ENCODE measurements around the gene CDKN3.

Gene CDKN3

DNA sequence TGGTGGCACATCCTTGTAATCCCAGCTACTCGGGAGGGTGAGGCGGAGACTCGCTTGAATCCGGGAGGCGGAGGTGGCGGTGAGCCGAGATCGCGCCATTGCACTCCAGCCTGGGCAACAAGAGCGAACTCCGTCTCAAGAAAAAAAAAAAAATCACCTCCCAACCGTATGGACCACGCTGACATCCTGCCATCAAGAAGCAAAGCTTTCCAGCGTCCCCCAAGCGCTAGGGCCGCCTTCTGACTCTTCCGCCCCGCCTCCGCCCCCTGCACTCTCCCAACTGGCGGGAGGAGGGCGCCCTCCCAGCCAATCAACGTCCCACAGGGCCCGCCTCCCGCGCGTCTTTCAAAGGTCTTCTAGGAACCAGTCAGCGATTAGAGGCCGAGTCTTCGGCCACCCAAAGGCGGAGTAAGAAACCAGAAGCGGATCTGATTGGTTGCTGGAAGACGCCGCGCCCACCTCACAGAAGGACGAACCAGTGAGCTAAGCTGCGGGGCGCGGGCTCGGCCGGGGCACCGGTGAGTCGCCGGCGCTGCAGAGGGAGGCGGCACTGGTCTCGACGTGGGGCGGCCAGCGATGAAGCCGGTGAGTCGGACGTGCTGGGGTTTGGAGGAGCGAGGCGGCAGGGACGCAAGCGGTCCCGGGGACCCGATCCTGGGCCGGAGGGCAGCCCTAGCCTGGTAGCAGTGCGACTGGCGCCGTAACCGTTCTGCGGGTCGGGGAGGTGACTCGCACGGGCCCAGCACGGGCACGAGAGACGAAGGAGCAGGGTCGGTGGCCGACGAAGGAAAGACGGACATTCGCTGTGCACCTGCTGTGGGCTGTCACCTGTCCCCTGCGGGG, at the start of gene CDKN3:
Gene CDKN3, plus strand, starts transcription at position 515 of the 843 bp plus-strand sequence. Its CDS starts 62 bp downstream, at position 577.
- peak; percentile 94 for DNase-seq (ENCODE audit: low read depth, low spot score)

- DNase-seq (ENCODE audit: low read depth, low spot score) = no peak
Observed at GRCh38 chr14:54347044-54347443, 49.8 kb upstream of the CDKN3 start.

DNA sequence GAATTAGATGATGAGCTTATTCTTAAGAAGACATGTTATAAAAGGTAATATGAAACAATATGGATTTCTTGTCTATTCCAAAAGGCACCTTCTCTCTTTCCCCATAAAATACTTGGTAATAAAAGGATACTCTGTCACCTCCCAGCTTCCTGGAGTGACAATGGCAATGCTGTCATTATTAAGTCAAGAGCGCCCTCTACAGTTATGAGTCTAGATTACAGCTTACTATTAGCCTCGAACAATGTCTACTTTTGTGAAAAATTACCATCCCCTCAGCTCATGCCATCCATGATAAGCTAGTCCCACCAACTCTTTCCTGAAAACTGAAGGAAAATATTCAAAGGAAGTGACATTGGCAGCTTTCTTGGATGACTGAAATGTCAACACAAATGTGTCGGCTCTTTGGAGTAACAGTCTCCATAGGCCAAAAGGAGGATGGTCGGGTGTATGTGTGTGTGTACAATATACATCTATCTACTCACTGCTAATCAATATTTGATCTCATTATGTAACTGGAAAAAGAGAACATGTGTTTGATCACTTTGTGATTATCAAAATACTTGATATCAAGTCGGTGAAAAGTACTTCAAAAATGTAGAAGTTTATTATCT, 48.7 kb upstream of the CDKN3 start:
- no peak for DNase-seq (ENCODE audit: low read depth, low spot score)

- DNase-seq (ENCODE audit: low read depth, low spot score) = no peak
Observed at GRCh38 chr14:54348923-54349620, 47.7 kb upstream of the CDKN3 start.

DNA sequence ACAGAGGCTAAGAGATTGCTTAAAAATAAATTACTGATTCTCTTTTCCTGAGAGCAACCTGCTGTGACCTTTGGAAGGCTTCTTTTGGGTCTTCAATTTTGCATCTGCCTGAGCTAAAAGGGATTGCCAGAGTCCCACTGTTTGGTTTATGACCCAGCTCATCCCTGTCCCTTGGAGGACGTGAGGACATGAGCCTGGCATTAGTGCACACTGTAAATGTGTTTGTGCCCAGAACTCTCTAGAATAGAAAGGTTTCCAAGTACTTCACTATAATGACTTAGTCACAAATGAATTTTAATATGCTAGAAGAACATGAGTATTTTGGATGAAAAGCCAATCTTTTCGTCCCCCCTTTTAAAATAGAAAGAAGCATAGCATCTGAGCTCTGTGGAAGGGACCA, 47.1 kb upstream of the CDKN3 start:
- no peak for DNase-seq (ENCODE audit: low read depth, low spot score)

- no peak for DNase-seq (ENCODE audit: low read depth, low spot score)
Observed at GRCh38 chr14:54350203-54350602, 46.6 kb upstream of the CDKN3 start.

GRCh38 chr14:54353266-54353665, 43.5 kb upstream of the CDKN3 start:
- no peak for DNase-seq (ENCODE audit: low read depth, low spot score)

DNA sequence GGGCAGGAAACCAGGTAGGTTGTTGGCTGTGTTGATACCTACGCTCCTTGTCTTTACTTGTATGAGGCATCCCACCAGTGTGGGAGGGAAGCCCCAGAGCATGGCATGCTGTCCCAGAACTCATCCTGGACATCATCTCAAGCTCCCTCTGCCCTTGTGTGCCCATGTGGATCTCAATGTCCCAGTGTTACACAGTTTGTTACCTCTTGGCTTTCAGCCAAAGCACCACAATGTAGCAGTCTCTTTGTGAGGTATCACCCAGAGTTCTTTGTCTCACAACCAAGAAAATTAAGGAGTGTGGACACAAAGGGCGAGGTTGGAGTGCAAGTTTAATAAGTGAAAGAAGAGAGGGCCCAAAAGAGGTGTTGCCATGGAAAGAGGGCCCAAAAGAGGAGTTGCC, 43.1 kb upstream of the CDKN3 start:
- DNase-seq (ENCODE audit: low read depth, low spot score) = no peak

DNA sequence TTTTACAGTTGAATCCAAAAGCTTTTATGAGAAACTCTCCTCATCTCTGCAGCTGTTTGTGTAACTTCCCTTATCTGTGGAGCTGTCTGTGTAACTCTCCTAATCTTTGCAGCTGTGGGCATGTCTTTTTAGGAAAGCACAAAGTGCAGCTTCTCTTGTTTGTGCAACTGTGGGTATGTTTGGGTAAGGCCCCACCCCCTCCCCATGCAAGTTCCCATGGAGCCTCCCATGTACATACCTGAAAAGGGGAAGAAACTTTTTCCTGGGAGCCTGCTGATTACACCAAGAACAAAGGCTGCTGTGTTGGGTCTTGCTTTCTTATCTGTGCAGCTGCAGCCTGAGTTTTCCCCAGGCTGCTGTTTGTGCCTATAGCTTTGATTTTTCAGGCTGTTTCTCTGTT, 42.7 kb upstream of the CDKN3 start:
- no peak for DNase-seq (ENCODE audit: low read depth, low spot score)

DNA sequence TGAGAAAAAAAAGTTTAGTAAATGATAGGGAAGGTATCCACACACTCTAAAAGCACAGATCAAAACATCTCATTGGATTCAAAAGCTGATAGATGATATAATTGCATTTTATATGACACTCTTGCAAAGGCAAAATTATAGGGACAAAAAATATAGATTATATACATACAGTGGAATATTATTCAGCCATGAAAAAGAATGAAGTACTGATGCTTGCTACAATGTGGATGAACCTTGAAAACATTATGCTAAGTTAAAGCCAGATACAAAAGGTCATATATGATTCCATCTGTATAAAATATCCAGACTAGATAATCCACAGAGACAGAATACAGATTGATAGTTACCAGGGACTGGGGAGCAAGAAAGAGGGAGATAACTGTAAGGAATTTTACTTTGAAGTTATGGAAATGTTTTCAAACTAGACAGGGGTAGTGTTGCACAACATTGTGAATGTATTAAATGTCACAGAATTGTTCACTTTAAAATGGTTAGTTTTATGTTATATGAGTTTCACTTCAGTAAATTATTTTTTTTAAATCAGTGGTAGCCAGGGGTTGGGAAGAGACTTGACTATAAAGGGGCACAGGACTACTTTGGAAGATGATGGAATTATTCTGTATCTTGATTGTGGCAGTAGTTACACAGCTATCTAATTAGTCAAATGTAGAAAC, 41.7 kb upstream of the CDKN3 start:
- DNase-seq (ENCODE audit: low read depth, low spot score) = no peak

- DNase-seq (ENCODE audit: low read depth, low spot score) = no peak
Observed at GRCh38 chr14:54355698-54356097, 41.1 kb upstream of the CDKN3 start.

DNA sequence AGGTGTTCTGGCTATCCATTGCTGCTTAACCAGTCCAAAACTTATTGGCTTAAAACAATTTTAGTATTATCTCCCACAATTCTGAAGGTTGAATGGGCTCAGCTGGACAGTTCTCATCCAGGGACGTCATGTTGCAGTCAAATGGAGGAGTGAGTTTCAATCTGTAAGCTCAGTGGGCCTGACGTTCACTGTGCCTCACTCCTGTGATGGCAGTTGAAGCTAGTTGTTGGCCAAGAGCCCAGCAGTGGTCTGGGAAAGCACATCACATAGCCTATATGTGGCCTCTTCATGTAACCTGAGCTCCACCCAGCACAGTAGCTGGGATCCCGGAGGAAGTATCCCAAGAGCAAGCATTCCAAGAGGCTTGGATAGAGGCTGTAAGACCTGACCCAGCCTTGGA, 40.6 kb upstream of the CDKN3 start:
- no peak for DNase-seq (ENCODE audit: low read depth, low spot score)

DNA sequence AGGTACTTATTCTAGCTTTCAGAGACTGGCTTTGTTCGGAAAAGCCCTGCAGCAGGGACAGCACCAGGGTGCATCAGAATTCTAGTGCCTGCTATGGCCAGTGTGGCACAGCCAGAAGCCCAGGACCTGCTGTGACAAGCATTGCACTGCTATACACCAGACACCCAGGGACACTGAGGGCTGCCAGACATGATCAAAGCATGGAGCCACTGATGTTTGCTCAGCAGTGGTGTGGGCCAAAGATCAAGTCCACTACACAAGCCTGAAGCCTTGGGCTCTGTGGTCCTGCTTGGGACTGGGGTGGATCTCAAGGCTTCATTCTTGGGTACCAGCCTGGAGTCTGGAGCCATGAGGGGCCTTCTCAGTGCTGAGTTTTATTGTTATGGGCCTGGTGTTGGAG, 36.1 kb upstream of the CDKN3 start:
- no peak for DNase-seq (ENCODE audit: low read depth, low spot score)

DNA sequence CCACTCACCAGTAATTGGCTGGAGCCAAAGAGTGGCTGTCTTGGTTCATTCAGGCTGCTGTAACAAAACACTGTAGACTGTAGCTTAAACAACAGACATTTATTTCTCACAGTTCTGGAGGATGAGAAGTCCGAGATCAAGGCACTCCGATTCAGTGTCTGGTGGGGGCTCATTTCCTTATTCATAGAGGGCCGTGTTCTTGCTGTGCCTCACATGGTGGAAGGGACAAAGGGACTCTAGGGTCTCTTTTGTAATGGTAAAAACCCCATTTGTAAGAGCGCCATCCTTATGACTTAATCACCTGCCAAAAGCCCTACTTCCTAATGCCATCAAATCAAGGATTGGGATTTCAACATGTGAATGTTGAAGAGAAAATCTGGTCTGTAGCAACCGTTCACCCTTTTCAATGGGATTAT, 34.7 kb upstream of the CDKN3 start:
- DNase-seq (ENCODE audit: low read depth, low spot score) = no peak

DNA sequence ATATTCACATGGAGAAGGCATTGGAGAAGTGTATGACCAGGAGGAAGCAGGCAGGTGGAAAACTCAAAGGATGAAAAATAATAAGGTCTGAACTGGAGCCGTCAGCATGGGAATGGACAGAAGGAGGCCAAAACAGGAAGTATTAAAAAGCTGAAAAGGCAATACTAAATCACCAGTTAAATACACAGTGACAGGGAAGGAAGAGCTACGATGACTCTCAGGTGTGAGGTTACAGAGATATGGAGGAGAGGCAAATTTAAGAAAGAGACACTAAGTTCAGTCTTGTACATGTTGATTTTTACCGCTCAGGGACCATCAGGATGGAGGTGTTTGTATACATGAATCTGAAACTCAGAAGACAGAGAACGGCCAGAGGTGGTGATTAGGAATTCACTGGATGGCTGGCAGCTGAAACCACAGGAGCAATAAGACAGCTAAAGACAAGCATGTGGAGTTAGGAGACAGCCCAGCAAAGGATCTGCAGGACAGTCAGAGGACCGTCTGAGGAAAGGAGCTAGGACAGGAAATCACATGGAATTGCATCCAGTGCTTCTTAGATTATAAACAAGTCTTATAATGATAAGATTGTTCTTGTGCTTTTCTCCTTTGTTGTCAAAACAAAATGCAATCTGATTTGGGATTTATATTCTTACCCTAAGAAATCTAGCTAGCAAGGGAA, 33.9 kb upstream of the CDKN3 start:
- no peak for DNase-seq (ENCODE audit: low read depth, low spot score)

DNA sequence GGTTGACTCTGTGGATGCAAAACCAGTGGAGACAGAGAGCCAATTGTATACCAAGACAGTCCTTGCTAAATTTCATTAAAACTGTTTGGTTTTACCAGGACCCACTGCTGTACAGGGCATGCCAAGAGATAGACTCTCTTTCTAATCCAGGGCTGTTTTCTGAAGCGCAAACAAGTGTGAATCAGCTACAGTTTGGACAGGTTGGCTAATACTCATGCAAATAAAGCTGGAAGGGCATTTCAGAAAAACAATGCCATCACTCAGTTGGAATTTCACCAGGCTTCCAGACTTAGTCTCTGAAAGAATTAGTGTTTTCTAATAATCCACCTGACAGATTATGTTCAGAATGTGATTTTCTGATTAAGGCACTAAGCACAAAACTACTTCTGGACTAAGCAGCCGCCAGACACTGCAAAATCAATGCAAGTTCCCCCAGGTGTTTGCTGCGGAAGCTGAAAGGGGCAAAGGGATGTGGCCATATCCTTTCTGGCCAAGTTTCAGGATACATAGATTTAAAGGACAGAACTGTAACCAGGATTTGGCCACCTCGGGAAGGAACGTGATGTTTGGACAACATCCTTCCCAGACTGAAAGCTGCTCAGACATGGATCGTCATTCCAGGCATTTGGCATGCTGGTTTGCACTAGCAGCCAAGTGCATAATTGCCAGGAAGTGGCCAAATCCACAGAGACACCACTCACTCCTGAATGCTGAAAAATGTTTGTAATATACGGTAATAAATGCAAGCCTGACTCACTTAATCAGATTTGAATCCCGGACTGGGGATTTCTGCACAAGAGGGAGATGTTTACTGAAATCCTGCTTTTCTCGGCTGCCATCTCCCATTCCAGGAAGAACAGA, 32.0 kb upstream of the CDKN3 start:
- DNase-seq (ENCODE audit: low read depth, low spot score) = no peak

DNA sequence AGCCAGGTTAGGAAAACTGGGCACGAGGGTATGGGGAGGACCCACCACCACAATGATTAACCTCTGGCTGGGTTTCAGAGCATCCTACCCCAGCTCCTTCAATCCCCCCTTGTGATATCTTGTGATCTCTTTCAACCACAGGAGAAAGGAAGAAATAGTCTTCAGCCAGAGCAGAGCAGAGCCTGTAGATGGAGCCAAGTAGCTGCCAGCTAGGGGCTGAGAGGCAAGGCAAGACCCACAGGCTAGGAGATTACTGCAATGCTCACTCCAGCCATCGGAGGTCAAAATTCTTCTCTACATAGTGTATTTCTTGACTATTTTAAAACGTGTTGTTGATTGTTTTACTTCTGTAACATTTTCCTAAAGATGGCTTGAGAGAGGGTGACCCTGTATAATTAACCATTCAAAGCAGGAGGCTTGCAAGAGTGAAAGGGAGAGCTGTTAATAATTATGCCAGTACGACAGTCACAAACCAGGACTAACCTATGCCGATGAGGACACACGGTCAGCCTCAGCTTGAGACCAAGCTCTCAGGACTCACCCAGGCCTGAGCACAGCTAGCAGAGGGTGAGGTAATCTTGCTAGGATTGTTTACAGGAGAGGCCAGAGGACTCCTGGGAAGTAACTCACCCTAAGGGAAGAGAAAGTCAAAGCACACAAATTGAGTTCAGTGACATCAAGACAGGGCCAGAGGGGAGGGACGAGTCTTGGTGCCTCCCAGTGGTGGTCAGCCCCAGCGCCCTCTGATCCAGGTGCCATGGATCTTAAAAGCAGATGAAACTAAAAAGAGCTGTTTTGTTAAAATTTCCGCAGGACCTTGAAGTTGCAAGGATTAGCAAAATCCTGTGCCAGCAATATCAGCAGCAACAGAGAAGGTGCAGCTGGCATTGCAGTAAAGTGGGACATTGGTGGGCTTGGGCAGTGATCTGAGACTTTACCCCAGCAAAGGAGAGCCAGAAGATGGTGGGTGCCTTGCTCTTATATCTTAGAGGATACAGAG, 29.8 kb upstream of the CDKN3 start:
- no peak for DNase-seq (ENCODE audit: low read depth, low spot score)

GRCh38 chr14:54368291-54368690, 28.5 kb upstream of the CDKN3 start:
- no peak for DNase-seq (ENCODE audit: low read depth, low spot score)

- DNase-seq (ENCODE audit: low read depth, low spot score) = no peak
Observed at GRCh38 chr14:54369343-54369742, 27.5 kb upstream of the CDKN3 start.
